Measurements from ENCODE around the gene CDH23. TPM values are rescaled to one million over a fixed set of nuclear protein-coding genes. Genes with fewer than 3 reads are reported as not detected.

CDH23 gene
- polyA plus RNA-seq, 2 of the 4 experiments (the other 2 are of a cell fraction), result 1.1 to 2.3 TPM

GRCh38 chr10:71381611-71382010 lies 15.1 kb upstream of the CDH23 start:
- Histone ChIP-seq H3K27ac (no peak overlapping the region), H3K9me3 (no peaks in the 10 kb centered on the region), H3K4me2 (no peak overlapping the region), H3K4me1 (peaks cover 6% of the 10 kb centered on the region), H3K4me3 (no peak overlapping the region)
- ATAC-seq (no peak), DNase-seq (ENCODE audit: low read depth in 1 of 2, low spot score in 1 of 2) (no peak), FAIRE-seq (no peak)
- ChIA-PET POLR2A (no interaction called here), CTCF (interaction anchor here (0.8 to 47.4 kb wide), 12 partner anchors 10 to 515 kb away, joined by 3 to 977 read pairs (median 5); partner anchors contain the start of genes CDH23, SLC29A3 and VSIR)
- TF ChIP-seq BCL3 (IDR thresholded peaks at IDR 0.05) (no peak), HEYL (CRISPR knock-in tag; IDR thresholded peaks at IDR 0.05) (no peak), ZFP36 (IDR thresholded peaks at IDR 0.05; ENCODE audit: borderline replicate concordance, partially characterized antibody) (no peak), FOXS1 (CRISPR knock-in tag; IDR thresholded peaks at IDR 0.05) (no peak), PHF8 (IDR thresholded peaks at IDR 0.05; ENCODE audit: borderline replicate concordance, low read depth) (no peak), FOSL2 (IDR thresholded peaks at IDR 0.05) (no peak), FOSL2 (CRISPR knock-in tag; IDR thresholded peaks at IDR 0.05) (no peak), E2F6 (IDR thresholded peaks at IDR 0.05; ENCODE audit: borderline replicate concordance, low read depth) (no peak), RARB (CRISPR knock-in tag; IDR thresholded peaks at IDR 0.05) (no peak), HOXA7 (CRISPR knock-in tag; IDR thresholded peaks at IDR 0.05) (no peak), ZNF302 (CRISPR knock-in tag; IDR thresholded peaks at IDR 0.05) (no peak), FOSB (CRISPR knock-in tag; IDR thresholded peaks at IDR 0.05) (no peak), MAFK (IDR thresholded peaks at IDR 0.05; ENCODE audit: partially characterized antibody) (no peak), RAD21 (conservative IDR thresholded peaks at IDR 0.05 in 1 of 2, IDR thresholded peaks at IDR 0.05 in 1 of 2) (no peak), HMGXB4 (CRISPR knock-in tag; IDR thresholded peaks at IDR 0.05; ENCODE audit: borderline replicate concordance) (no peak)
- WGBS (ENCODE audit: missing lambda C conversion rate), result 92% methylated on average over 3 of the region's 3 CpGs

GRCh38 chr10:71382028-71382427 lies 14.7 kb upstream of the CDH23 start:
- ChIA-PET CTCF (interaction anchor here (0.8 to 47.4 kb wide), 12 partner anchors 10 to 514 kb away, joined by 3 to 977 read pairs (median 26); partner anchors contain the start of genes CDH23, SLC29A3 and VSIR), POLR2A (interaction anchor here (0.9 kb wide), 1 partner anchor 63 kb away, joined by 4 read pairs; no protein-coding TSS in a partner anchor)
- ATAC-seq, result no peak

More at GRCh38 chr10:71382028-71382427, 14.7 kb upstream of the CDH23 start:
- 67% methylated on average over 2 of the region's 2 CpGs for WGBS (ENCODE audit: missing lambda C conversion rate)
- H3K4me1 ChIP-seq, result peaks cover 5% of the 10 kb centered on the region; the same call in 2 of the 3 replicates
- TF ChIP-seq TFCP2L1 (CRISPR knock-in tag; IDR thresholded peaks at IDR 0.05) (no peak), HMGXB4 (CRISPR knock-in tag; IDR thresholded peaks at IDR 0.05; ENCODE audit: borderline replicate concordance) (no peak), KDM5A (IDR thresholded peaks at IDR 0.05) (no peak), MAFK (IDR thresholded peaks at IDR 0.05; ENCODE audit: partially characterized antibody) (no peak), BHLHE40 (IDR thresholded peaks at IDR 0.05; ENCODE audit: low read depth, low read length) (no peak), FOSL2 (IDR thresholded peaks at IDR 0.05) (no peak), FOSL2 (CRISPR knock-in tag; IDR thresholded peaks at IDR 0.05) (no peak), ZSCAN20 (CRISPR knock-in tag; IDR thresholded peaks at IDR 0.05) (no peak), POLR2A (IDR thresholded peaks at IDR 0.05; ENCODE audit: low read length) (no peak), TP53 (CRISPR knock-in tag; IDR thresholded peaks at IDR 0.05) (no peak), MAZ (IDR thresholded peaks at IDR 0.05; ENCODE audit: borderline replicate concordance, low read depth, low read length) (no peak), KDM1A (IDR thresholded peaks at IDR 0.05; ENCODE audit: low read depth) (no peak), NPAS2 (CRISPR knock-in tag; IDR thresholded peaks at IDR 0.05; ENCODE audit: borderline replicate concordance) (no peak), CHD4 (IDR thresholded peaks at IDR 0.05; ENCODE audit: borderline replicate concordance) (no peak), MAX (IDR thresholded peaks at IDR 0.05) (no peak), ZNF302 (CRISPR knock-in tag; IDR thresholded peaks at IDR 0.05) (no peak), RARB (CRISPR knock-in tag; IDR thresholded peaks at IDR 0.05) (no peak), CBX2 (IDR thresholded peaks at IDR 0.05; ENCODE audit: borderline replicate concordance, low read depth) (no peak), FOSB (CRISPR knock-in tag; IDR thresholded peaks at IDR 0.05) (no peak)
- no peaks in the 10 kb centered on the region for H3K9me3 ChIP-seq
- no peak for FAIRE-seq
- no peak overlapping the region for H3K27ac ChIP-seq
- no peak overlapping the region for H3K4me2 ChIP-seq
- no peak for DNase-seq (ENCODE audit: low read depth in 1 of 2, low spot score in 1 of 2)
- H3K4me3 ChIP-seq, result no peak overlapping the region

Data from A549 (cell line).